Measurements from ENCODE around the gene PPM1H. TPM values are rescaled to one million over a fixed set of nuclear protein-coding genes. Genes with fewer than 3 reads are reported as not detected.
A peak's percentile ranks its signal among the peaks of the same experiment; 100 is the strongest.

Gene PPM1H
- total RNA-seq, 4 donors from 2014 or later, result 1.4 to 4.9 (median 2.4) TPM

DNA sequence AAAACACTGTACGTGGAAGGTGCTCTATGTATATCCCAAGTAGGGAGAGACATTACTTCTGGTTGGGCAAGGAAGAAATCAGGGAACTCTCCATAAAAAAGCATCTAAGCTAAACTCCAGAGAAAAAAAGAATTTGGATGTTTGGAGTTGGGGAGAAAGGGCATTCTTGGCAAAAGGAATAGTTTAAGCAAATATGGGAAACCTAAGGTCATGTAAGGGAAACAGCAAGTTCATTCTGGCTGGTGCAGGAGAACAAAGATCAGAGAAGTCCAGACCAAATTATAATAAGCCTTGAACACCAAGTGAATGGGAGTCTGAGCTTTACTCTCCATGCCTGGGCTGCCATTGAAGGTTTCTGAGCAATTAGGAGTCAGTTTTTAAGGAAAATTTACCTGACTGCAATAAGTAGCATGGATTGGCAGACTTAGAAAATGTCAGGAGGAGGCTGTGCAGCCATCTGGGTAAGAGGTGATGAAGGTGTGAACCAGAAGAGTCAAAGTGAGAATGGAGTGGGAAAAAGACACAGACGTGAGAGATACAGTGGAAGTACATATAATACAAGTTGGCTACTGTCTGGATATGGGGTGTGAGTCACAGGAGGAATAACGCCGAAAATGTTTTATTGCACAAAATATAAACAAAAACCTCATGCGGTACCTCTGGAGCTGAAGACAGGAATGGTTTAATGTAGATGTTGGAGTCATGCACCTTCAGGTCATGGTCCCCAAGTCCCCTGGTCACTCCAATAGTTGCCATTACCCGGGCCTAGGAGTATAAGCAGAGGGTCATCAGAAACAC, 245.7 kb downstream of the PPM1H start:
- TF ChIP-seq CTCF (IDR thresholded peaks at IDR 0.05), result no peak
- DNase-seq (ENCODE audit: low spot score) (no peak), ATAC-seq (ENCODE audit: low FRiP score) (no peak)

- DNase-seq (ENCODE audit: low spot score) (no peak), ATAC-seq (ENCODE audit: low FRiP score) (no peak)
- TF ChIP-seq CTCF (IDR thresholded peaks at IDR 0.05), result no peak
These were observed 248.0 kb downstream of the PPM1H start for GRCh38 chr12:62686938-62687337.

GRCh38 chr12:62684570-62685295, 250.2 kb downstream of the PPM1H start:
- DNase-seq (ENCODE audit: low spot score) (no peak), ATAC-seq (ENCODE audit: low FRiP score) (no peak)
- no peak for TF ChIP-seq CTCF (IDR thresholded peaks at IDR 0.05)

DNA sequence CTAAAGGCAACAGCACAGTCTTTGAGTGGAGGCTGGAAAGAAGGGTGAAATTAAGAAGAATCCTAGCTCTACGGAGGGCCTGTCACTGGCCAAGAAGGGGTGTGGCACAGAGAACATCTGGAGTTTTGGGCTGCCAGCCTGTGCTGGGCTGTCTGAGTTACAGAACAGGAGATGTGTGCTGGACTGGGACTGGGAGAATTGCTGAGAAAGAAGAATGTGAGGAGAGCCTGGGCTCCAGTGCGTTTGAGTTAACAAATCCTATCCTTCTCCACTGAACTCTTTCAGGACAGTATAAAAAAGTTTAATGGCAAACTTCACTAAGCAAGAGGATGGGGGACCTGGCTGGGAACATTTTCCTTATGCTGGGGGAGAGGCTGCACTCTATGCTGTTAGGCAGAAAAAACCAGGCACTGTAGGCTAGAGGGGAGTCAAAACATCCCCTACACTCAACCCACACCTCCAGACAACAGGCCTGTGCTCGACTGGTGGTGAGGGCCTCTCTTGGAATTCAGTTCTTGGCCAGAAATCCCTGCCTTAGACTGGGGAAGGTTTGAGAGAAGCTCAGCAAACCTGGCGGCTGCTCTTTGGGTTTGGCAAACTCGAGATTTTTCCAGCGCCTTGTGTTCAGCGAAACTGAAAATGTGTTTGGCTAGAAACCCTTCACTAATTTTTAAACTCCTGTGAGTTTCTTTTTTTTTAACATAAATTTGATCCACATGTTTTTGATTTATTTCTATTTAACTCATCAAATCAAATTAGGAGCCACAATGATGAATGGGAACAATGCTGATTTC, 251.0 kb downstream of the PPM1H start:
- DNase-seq (ENCODE audit: low spot score), result no peak
- no peak for TF ChIP-seq CTCF (IDR thresholded peaks at IDR 0.05)
- ATAC-seq (ENCODE audit: low FRiP score), result peak; percentile 75

DNA sequence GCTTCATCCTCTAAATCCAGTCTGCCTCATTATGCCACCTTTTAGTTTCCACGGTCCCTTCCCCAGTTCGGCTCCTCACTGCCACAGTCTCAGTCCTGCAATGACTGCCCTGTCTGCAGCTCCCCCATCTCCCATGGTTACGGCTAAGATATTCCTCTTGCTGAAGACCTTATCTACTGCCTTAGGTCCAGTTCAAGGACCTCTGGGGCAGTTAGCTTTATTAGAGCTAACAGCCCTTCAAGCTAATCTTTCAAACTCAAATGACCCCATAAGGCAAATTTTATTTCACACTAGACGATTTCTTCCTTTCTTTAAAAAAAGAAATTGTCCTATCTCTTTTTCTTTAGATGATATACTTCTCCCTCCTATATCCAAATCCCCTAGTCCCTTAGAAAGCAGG, 253.6 kb downstream of the PPM1H start:
- ATAC-seq (ENCODE audit: low FRiP score), result no peak
- no peak for DNase-seq (ENCODE audit: low spot score)
- no peak for TF ChIP-seq CTCF (IDR thresholded peaks at IDR 0.05)

DNA sequence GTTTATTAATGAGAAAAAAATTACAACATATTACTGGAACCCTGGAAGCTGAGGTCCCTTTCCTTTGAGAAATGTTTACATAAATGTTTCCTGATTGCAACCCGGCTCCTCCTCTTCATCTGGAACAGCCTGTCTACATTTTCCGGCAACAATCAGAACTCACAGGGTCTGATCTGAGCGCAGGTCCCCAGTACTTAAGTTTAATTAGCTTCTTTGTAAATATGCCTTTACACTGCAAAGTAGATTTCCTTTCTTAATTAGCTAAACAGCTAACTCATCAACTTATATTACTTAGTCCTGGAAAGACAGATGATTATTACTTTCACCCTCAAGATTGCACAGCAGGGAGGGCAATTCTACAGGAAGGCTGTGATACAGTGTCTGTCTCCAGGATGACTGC, 255.3 kb downstream of the PPM1H start:
- no peak for TF ChIP-seq CTCF (IDR thresholded peaks at IDR 0.05)
- ATAC-seq (ENCODE audit: low FRiP score), result no peak

More for the DNA sequence above, 255.3 kb downstream of the PPM1H start:
- no peak for DNase-seq (ENCODE audit: low spot score)

Measured in omental fat pad (tissue), 4 donors.